GM12865 (cell line): Measurements from ENCODE around the gene HIBADH.
"Not testable (repeated sequence)": the region's sequence is repeated elsewhere in the genome, so short reads cannot be mapped to it uniquely, and the experiment has no call there.

ENCODE experiments used
- DNase-seq: peaks from one replicate; pipeline ENCODE4 v3.0.0; 2010; ENCODE audit warnings: low read depth
- H3K4me3 ChIP-seq: 2 replicates; pipeline ENCODE4 v1.5.1; 2011; ENCODE audit warnings: mild to moderate bottlenecking, low read depth, low read length, control low read depth
- TF ChIP-seq, protein P1 (sequence below): IDR thresholded peaks from 2 replicates; pipeline ENCODE4 v1.5.1; 2011; ENCODE audit warnings: low read length, control low read depth, low read depth, inconsistent platforms; ENCODE audit not compliant: insufficient read depth; ENCODE audit errors: missing control alignments

The HIBADH gene

GRCh38 chr7:27515933-27516332, 146.8 kb downstream of the HIBADH start:
- DNase-seq, result no peak
- no peak overlapping the region for H3K4me3 ChIP-seq
- TF ChIP-seq, protein P1, sequence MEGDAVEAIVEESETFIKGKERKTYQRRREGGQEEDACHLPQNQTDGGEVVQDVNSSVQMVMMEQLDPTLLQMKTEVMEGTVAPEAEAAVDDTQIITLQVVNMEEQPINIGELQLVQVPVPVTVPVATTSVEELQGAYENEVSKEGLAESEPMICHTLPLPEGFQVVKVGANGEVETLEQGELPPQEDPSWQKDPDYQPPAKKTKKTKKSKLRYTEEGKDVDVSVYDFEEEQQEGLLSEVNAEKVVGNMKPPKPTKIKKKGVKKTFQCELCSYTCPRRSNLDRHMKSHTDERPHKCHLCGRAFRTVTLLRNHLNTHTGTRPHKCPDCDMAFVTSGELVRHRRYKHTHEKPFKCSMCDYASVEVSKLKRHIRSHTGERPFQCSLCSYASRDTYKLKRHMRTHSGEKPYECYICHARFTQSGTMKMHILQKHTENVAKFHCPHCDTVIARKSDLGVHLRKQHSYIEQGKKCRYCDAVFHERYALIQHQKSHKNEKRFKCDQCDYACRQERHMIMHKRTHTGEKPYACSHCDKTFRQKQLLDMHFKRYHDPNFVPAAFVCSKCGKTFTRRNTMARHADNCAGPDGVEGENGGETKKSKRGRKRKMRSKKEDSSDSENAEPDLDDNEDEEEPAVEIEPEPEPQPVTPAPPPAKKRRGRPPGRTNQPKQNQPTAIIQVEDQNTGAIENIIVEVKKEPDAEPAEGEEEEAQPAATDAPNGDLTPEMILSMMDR, result no peak

DNA sequence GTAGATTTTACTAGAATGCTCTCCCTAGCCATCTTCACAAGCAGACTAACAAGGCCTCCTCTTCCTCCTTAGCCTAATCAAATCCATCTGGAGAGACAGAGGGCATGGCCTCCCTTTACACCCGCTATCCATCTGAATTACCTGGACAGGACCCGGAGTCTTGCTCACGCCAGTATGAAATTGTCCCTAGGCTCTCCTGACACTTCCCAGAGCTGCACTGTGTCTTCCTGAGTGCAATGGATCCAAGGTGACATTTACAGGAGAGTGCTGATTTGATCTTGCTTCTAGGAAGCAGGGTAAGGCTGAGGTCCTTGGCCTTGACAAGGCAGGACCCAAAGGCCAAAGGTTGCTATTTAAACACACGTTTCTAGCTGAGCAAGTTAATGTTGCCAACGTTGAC, 147.8 kb downstream of the HIBADH start:
- TF ChIP-seq, protein P1, result no peak
- no peak for DNase-seq
- H3K4me3 ChIP-seq, result no peak overlapping the region

GRCh38 chr7:27513885-27514284, 148.8 kb downstream of the HIBADH start:
- TF ChIP-seq, protein P1, result no peak
- no peak for DNase-seq

GRCh38 chr7:27511370-27511769, 151.3 kb downstream of the HIBADH start:
- H3K4me3 ChIP-seq, DNase-seq: not testable (repeated sequence)

More at GRCh38 chr7:27513885-27514284, 148.8 kb downstream of the HIBADH start:
- no peak overlapping the region for H3K4me3 ChIP-seq

GRCh38 chr7:27510541-27510940, 152.1 kb downstream of the HIBADH start:
- TF ChIP-seq, protein P1, result no peak
- DNase-seq, result no peak

GRCh38 chr7:27501879-27502278, 160.8 kb downstream of the HIBADH start:
- H3K4me3 ChIP-seq, DNase-seq: not testable (repeated sequence)

More at GRCh38 chr7:27510541-27510940, 152.1 kb downstream of the HIBADH start:
- H3K4me3 ChIP-seq, result no peak overlapping the region

GRCh38 chr7:27501001-27501400, 161.7 kb downstream of the HIBADH start:
- DNase-seq, result no peak
- no peak overlapping the region for H3K4me3 ChIP-seq
- TF ChIP-seq, protein P1, result no peak

DNA sequence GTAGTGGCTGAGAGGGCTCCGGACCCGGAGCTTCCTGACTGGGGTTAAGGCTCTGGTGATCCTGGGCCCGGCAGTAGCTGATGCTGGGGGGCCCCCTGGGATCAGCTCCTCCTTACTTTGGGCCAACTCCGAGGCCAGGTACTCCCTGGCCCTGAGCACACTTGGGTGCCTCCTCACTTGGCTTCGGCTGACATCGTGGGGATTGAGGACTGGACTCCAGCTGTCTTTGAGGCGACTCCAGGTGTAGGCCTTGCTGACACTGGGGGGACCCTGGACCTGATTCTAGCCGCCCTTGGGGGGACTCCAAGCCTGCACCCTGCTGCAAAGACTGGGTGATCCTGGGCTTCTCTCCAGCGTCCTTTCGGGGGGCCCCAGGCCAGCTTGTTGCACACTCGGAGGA, 170.5 kb downstream of the HIBADH start:
- TF ChIP-seq, protein P1, result no peak
- H3K4me3 ChIP-seq, result no peak overlapping the region

More for the DNA sequence above, 170.5 kb downstream of the HIBADH start:
- no peak for DNase-seq
